HCT116 (cell line): ENCODE results near the gene KRT6A. TPM values are rescaled to one million over a fixed set of nuclear protein-coding genes. Genes with fewer than 3 reads are reported as not detected.

ENCODE experiments used
- ATAC-seq: fragments of 200-7000 bp; cut with Tn5 transposase; 2 replicates; pipeline ENCODE4 v1.9.1; 2020; ENCODE audit warnings: mild to moderate bottlenecking, moderate library complexity
- BruUV-seq: library from RNA; stranded (reverse); fragments of 400-500 nt; replicated peaks from 2 replicates; lab custom pipeline; 2021; lab: Mats Ljungman, UMichigan
- CTCF ChIA-PET: fragments of 300-600 bp; sonication (Branson Sonifier 250); formaldehyde crosslinking; loops from one replicate; lab custom pipeline; 2021; ENCODE audit warnings: antibody characterized with exemption; lab: Charles Lee
- POLR2A ChIA-PET: fragments of 300-600, 350-600 bp; sonication (Branson Sonifier 250); formaldehyde crosslinking; loops from one replicate; lab custom pipeline; 2021; ENCODE audit warnings: antibody characterized with exemption; lab: Charles Lee
- RAD21 ChIA-PET, 2 experiments: fragments of 300-600 bp; sonication (Branson Sonifier 250); formaldehyde crosslinking; loops; one replicate each; lab custom pipeline; 2023; ENCODE audit warnings: low total read pairs in 2 of 2; ENCODE audit not compliant: uncharacterized antibody in 2 of 2, unreplicated experiment in 2 of 2, low non-redundant PET in 1 of 2; lab: Charles Lee
- DNase-seq: peaks from one replicate; pipeline ENCODE4 v3.0.0-alpha.2; 2010; ENCODE audit warnings: low read depth, low spot score
- H2AFZ ChIP-seq: fragments of 200-600 bp; shearing (Covaris generic), sonication (generic); 2 replicates; pipeline ENCODE4 v1.6.1; 2017; ENCODE audit warnings: low read depth, mixed run types, mixed read lengths, antibody characterized with exemption, low read length; ENCODE audit not compliant: poor library complexity, severe bottlenecking
- H3K27ac ChIP-seq: 2 replicates; pipeline ENCODE4 v1.5.1; 2012; ENCODE audit warnings: low read depth, low read length
- H3K27me3 ChIP-seq: fragments of 200-600 bp; sonication (generic); 2 replicates; pipeline ENCODE4 v1.6.1; 2016; ENCODE audit warnings: mixed run types, low read length, mixed read lengths; ENCODE audit not compliant: insufficient read depth
- H3K36me3 ChIP-seq, 2 experiments: fragments of 200-500 bp in 1 of 2; fragments of 200-600 bp in 1 of 2; sonication (Bioruptor generic) in 1 of 2; sonication (generic) in 1 of 2; 2 replicates each; pipeline versions ENCODE4 v1.5.1 to v1.6.1; 2014 to 2016; ENCODE audit warnings: low read length in 2 of 2, inconsistent platforms in 1 of 2, mixed read lengths in 1 of 2, mixed run types in 1 of 2; ENCODE audit not compliant: insufficient read depth in 2 of 2, control insufficient read depth in 1 of 2
- H3K4me1 ChIP-seq, 2 experiments: fragments of 200-600 bp in 1 of 2; sonication (generic) in 1 of 2; 2 replicates each; pipeline versions ENCODE4 v1.5.1 to v1.6.1; 2012 to 2017; ENCODE audit warnings: low read length in 2 of 2, inconsistent platforms in 1 of 2, mild to moderate bottlenecking in 1 of 2, mixed read lengths in 1 of 2, mixed run types in 1 of 2, moderate library complexity in 1 of 2; ENCODE audit not compliant: insufficient read depth in 2 of 2, control insufficient read depth in 1 of 2
- H3K4me2 ChIP-seq: fragments of 200-600 bp; sonication (generic); 2 replicates; pipeline ENCODE4 v1.6.1; 2017; ENCODE audit warnings: mixed run types, low read length, mixed read lengths
- H3K4me3 ChIP-seq, 2 experiments: fragments of 200-600 bp in 1 of 2; sonication (generic) in 1 of 2; replicated peaks in 1 of 2; 2 replicates each; pipeline ENCODE4 v1.5.1; 2011 to 2016; ENCODE audit warnings: low read length in 2 of 2, control low read depth in 1 of 2, low read depth in 1 of 2, mild to moderate bottlenecking in 1 of 2, mixed read lengths in 1 of 2, mixed run types in 1 of 2
- H3K79me2 ChIP-seq: fragments of 200-600 bp; sonication (generic); 2 replicates; pipeline ENCODE4 v1.6.1; 2017; ENCODE audit warnings: mild to moderate bottlenecking, mixed run types, low read length, moderate library complexity, mixed read lengths; ENCODE audit not compliant: insufficient read depth
- H3K9ac ChIP-seq: fragments of 200-600 bp; sonication (generic); 2 replicates; pipeline ENCODE4 v1.6.1; 2016; ENCODE audit warnings: low read length, mixed read lengths
- H3K9me2 ChIP-seq: fragments of 200-600 bp; sonication (generic), shearing (Covaris generic); 2 replicates; pipeline ENCODE4 v1.6.1; 2017; ENCODE audit warnings: mixed run types, mild to moderate bottlenecking, moderate library complexity; ENCODE audit not compliant: insufficient read depth
- H3K9me3 ChIP-seq, 2 experiments: fragments of 200-500 bp in 1 of 2; fragments of 200-600 bp in 1 of 2; sonication (Bioruptor generic) in 1 of 2; sonication (generic) in 1 of 2; 2 replicates each; pipeline ENCODE4 v1.6.1; 2014 to 2017; ENCODE audit warnings: low read length in 2 of 2, mixed read lengths in 2 of 2, inconsistent platforms in 1 of 2, low read depth in 1 of 2, mild to moderate bottlenecking in 1 of 2, mixed run types in 1 of 2, moderate library complexity in 1 of 2; ENCODE audit not compliant: control insufficient read depth in 1 of 2, insufficient read depth in 1 of 2
- H4K20me1 ChIP-seq: fragments of 200-600 bp; sonication (generic), shearing (Covaris generic); 2 replicates; pipeline ENCODE4 v1.6.1; 2017; ENCODE audit warnings: mixed run types, mild to moderate bottlenecking, moderate library complexity; ENCODE audit not compliant: insufficient read depth
- CEBPB ChIP-seq: IDR thresholded peaks from 2 replicates; pipeline ENCODE4 v1.6.1; 2012; ENCODE audit warnings: low read depth
- EGR1 ChIP-seq: IDR thresholded peaks from 2 replicates; pipeline ENCODE4 v1.6.1; 2012; ENCODE audit warnings: low read depth
- EZH2 ChIP-seq: fragments of 200-600 bp; sonication (generic); IDR thresholded peaks from 2 replicates; pipeline ENCODE4 v1.6.1; 2017; ENCODE audit warnings: antibody characterized with exemption, mixed run types
- JUND ChIP-seq: IDR thresholded peaks from 2 replicates; pipeline ENCODE4 v1.6.1; 2012
- POLR2AphosphoS5 ChIP-seq: IDR thresholded peaks from 2 replicates; pipeline ENCODE4 v1.6.1; 2011; ENCODE audit warnings: mild to moderate bottlenecking, low read depth, low read length, moderate library complexity
- RAD21 ChIP-seq: IDR thresholded peaks from 2 replicates; pipeline ENCODE4 v1.6.1; 2012; ENCODE audit warnings: low read depth, mild to moderate bottlenecking
- SP1 ChIP-seq: IDR thresholded peaks from 2 replicates; pipeline ENCODE4 v1.6.1; 2012; ENCODE audit warnings: low read depth
- SRF ChIP-seq: IDR thresholded peaks from 2 replicates; pipeline ENCODE4 v1.6.1; 2012; ENCODE audit warnings: low read depth
- intact Hi-C: fragments of 100-400 bp; cut with micrococcal nuclease; formaldehyde crosslinking; loops from 2 replicates; pipeline ENCODE4 v1.10.0; 2022
- total RNA-seq: library from RNA; stranded (reverse); gene quantifications from one replicate; pipeline ENCODE4 v1.2.1, GENCODE V29; 2021; ENCODE audit not compliant: unreplicated experiment
- TF ChIP-seq, protein P1 (sequence below): IDR thresholded peaks from 2 replicates; pipeline ENCODE4 v1.6.1; 2012
- TF ChIP-seq, protein P2 (sequence below), 3 experiments: fragments of 200-600 bp in 1 of 3; sonication (generic) in 1 of 3; IDR thresholded peaks in 2 of 3; conservative IDR thresholded peaks in 1 of 3; 2 replicates each; pipeline ENCODE4 v1.5.1; 2012 to 2017; ENCODE audit warnings: low read depth in 2 of 3, low read length in 2 of 3, antibody characterized with exemption in 1 of 3, borderline replicate concordance in 1 of 3, control low read depth in 1 of 3, mild to moderate bottlenecking in 1 of 3, mixed read lengths in 1 of 3, mixed run types in 1 of 3, moderate library complexity in 1 of 3; ENCODE audit not compliant: insufficient read depth in 1 of 3

KRT6A gene
- total RNA-seq, 1 experiment from 2014 or later, result 0.66 TPM

DNA sequence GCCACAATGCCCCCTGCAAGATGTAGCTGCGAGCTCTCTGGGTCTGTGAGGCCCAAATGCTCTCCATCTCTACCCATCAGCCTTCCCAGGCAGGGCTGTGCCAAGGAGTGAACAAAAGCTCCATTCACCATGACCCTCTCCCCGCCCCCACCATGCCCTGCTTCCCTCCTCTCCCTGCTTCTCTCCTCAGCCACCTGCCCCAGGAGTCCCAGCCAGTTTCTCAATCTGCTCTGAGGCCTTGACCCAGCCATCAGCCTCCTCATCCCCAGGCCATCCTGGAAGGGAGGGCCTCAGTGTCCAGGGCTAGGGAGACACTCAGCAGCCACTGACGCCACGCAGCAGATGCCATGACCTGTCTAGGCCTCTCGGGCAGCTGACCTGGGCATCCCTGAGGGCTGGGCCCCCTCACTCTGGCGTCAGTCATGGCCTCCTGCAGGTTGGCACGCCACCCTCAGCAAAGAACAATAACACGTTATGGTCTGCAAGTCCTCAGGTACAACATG lies 35.6 kb upstream of the KRT6A start:
- Histone ChIP-seq H3K27me3 (no peaks in the 10 kb centered on the region), H2AFZ (no peak overlapping the region), H3K4me1 (peaks cover 4 to 23% of the 10 kb centered on the region in 2 experiments; a peak in 3 of 4 replicates), H3K79me2 (no peaks in the 10 kb centered on the region), H3K4me2 (no peak overlapping the region), H3K36me3 (no peaks in the 10 kb centered on the region), H3K4me3 (no peak overlapping the region), H4K20me1 (no peaks in the 10 kb centered on the region), H3K9me3 (no peaks in the 10 kb centered on the region), H3K9ac (no peak overlapping the region), H3K27ac (no peak overlapping the region), H3K9me2 (no peaks in the 10 kb centered on the region)
- intact Hi-C loops, result no loop called here
- BruUV-seq, result no TSS peak
- TF ChIP-seq RAD21 (no peak), EZH2 (no peak), POLR2AphosphoS5 (no peak), CEBPB (no peak), JUND (no peak), SRF (no peak), EGR1 (no peak), SP1 (no peak)
- TF ChIP-seq, protein P1, sequence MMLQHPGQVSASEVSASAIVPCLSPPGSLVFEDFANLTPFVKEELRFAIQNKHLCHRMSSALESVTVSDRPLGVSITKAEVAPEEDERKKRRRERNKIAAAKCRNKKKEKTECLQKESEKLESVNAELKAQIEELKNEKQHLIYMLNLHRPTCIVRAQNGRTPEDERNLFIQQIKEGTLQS, result no peak
- TF ChIP-seq, protein P2, sequence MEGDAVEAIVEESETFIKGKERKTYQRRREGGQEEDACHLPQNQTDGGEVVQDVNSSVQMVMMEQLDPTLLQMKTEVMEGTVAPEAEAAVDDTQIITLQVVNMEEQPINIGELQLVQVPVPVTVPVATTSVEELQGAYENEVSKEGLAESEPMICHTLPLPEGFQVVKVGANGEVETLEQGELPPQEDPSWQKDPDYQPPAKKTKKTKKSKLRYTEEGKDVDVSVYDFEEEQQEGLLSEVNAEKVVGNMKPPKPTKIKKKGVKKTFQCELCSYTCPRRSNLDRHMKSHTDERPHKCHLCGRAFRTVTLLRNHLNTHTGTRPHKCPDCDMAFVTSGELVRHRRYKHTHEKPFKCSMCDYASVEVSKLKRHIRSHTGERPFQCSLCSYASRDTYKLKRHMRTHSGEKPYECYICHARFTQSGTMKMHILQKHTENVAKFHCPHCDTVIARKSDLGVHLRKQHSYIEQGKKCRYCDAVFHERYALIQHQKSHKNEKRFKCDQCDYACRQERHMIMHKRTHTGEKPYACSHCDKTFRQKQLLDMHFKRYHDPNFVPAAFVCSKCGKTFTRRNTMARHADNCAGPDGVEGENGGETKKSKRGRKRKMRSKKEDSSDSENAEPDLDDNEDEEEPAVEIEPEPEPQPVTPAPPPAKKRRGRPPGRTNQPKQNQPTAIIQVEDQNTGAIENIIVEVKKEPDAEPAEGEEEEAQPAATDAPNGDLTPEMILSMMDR (IDR thresholded peaks at IDR 0.05 in 2 of 3, conservative IDR thresholded peaks at IDR 0.05 in 1 of 3; ENCODE audit: borderline replicate concordance in 1 of 3, insufficient read depth in 1 of 3, low read depth in 2 of 3, low read length in 2 of 3), result no peak
- ChIA-PET CTCF (no interaction called here), RAD21 (no interaction called here), POLR2A (interaction anchor here (0.6 kb wide), 1 partner anchor 477 kb away, joined by 3 read pairs; the partner anchor contains the start of gene NR4A1)
- DNase-seq (no peak), ATAC-seq (no peak)
